Aorta (tissue), 5 donors: ENCODE data around the gene SSH2. TPM values are rescaled to one million over a fixed set of nuclear protein-coding genes. Genes with fewer than 3 reads are reported as not detected.

Source experiments
- ATAC-seq: fragments of 200-7000 bp; cut with Tn5 transposase; one replicate; pipeline ENCODE4 v1.9.1; 2022; ENCODE audit warnings: moderate library complexity; ENCODE audit not compliant: low FRiP score
- DNase-seq, 2 donors: peaks; one replicate each; pipeline ENCODE4 v3.0.0-alpha.2; 2020
- H3K27ac ChIP-seq, 2 donors: one replicate each; pipeline ENCODE4 v1.5.1; 2013; ENCODE audit warnings: low read length in 2 of 2, mild to moderate bottlenecking in 2 of 2, moderate library complexity in 2 of 2, control low read depth in 1 of 2, inconsistent platforms in 1 of 2, low read depth in 1 of 2
- H3K27me3 ChIP-seq, 2 donors: one replicate each; pipeline ENCODE4 v1.6.1; 2013; ENCODE audit warnings: control low read depth in 1 of 2, low read length in 1 of 2, mild to moderate bottlenecking in 1 of 2, moderate library complexity in 1 of 2; ENCODE audit not compliant: insufficient read depth in 2 of 2, control insufficient read depth in 1 of 2
- H3K36me3 ChIP-seq, 2 donors: one replicate each; pipeline ENCODE4 v1.6.1; 2013; ENCODE audit warnings: control low read depth in 1 of 2, low read length in 1 of 2, mild to moderate bottlenecking in 1 of 2; ENCODE audit not compliant: insufficient read depth in 2 of 2, control insufficient read depth in 1 of 2
- H3K4me1 ChIP-seq, 2 donors: one replicate each; pipeline ENCODE4 v1.6.1; 2013; ENCODE audit warnings: low read length in 2 of 2, control low read depth in 1 of 2, mild to moderate bottlenecking in 1 of 2, moderate library complexity in 1 of 2; ENCODE audit not compliant: insufficient read depth in 2 of 2, control insufficient read depth in 1 of 2
- H3K4me3 ChIP-seq, 2 donors: one replicate each; pipeline ENCODE4 v1.5.1; 2013; ENCODE audit warnings: low read length in 2 of 2, control low read depth in 1 of 2, mild to moderate bottlenecking in 1 of 2
- H3K9me3 ChIP-seq: one replicate; pipeline ENCODE4 v1.6.1; 2013; ENCODE audit warnings: mild to moderate bottlenecking, low read length; ENCODE audit not compliant: control insufficient read depth
- WGBS, 2 donors: extraction: QIAGEN DNeasy Blood & Tissue Kit; methylation state at CpG; one replicate each; pipeline ENCODE4 v1.1.7; 2013; 5-methylcytosine and 5-hydroxymethylcytosine counted together
- intact Hi-C, 2 donors: fragments of 100-400 bp; cut with DNase I; formaldehyde crosslinking; loops; one replicate each; pipeline versions ENCODE4 v1.14.2 to v1.15.0; 2022
- polyA plus RNA-seq, 2 donors: library from polyadenylated mRNA; stranded (reverse); fragments of 200-250 nt; gene quantifications; one replicate each; pipeline ENCODE4 v1.2.3, GENCODE V29; 2013
- total RNA-seq, 2 donors: library from RNA; stranded (reverse); fragmentation: NEBNext Ultra II Directional; extraction: Animal tissue kit (Norgen Biotek cat#: 25700); gene quantifications; one replicate each; pipeline ENCODE4 v1.2.1, GENCODE V29; 2021
- donor health status: healthy with polysubstance abuse.
- donor health status: Bipolar disorder and iron deficiency.
- donor health status: DM: no; HTN: no; CAD: no.
- donor health status: DM: no; HTN: no; CAD: no.
- donor health status: DM: yes; HTN: yes; CAD: no.

Gene SSH2
- total and polyA plus RNA-seq, 4 donors = 7.2 to 35.3 (median 30.3) TPM

GRCh38 chr17:29640413-29640812 is 289.6 kb downstream of the SSH2 start:
- no peak for DNase-seq
- Histone ChIP-seq H3K9me3 (no peaks in the 10 kb centered on the region), H3K4me1 (peaks cover 0 to 8% of the 10 kb centered on the region in 2 donors), H3K27me3 (no peaks in the 10 kb centered on the region), H3K27ac (no peak overlapping the region), H3K36me3 (no peaks in the 10 kb centered on the region), H3K4me3 (no peak overlapping the region)
- WGBS, 2 donors = 27% methylated on average over 2 of the region's 2 CpGs
- ATAC-seq = no peak
- intact Hi-C loops = loop anchor here (5.0 to 10.0 kb wide), 2 partner anchors 137 to 294 kb away; partner anchors contain the start of gene SSH2 (in 2 of the 2)

GRCh38 chr17:29633886-29634285 is 296.1 kb downstream of the SSH2 start:
- intact Hi-C loops = no loop called here
- ATAC-seq = no peak
- 93 to 96% methylated on average over 3 of the region's 3 CpGs for WGBS, 2 donors

GRCh38 chr17:29630630-29631193 is 299.3 kb downstream of the SSH2 start:
- H3K36me3 ChIP-seq = peaks cover 0 to 9% of the 10 kb centered on the region in 2 donors
- no peak for ATAC-seq
- no peak for DNase-seq
- intact Hi-C loops = no loop called here
- H3K27me3 ChIP-seq = no peaks in the 10 kb centered on the region
- H3K9me3 ChIP-seq = no peaks in the 10 kb centered on the region
- 87 to 88% methylated on average over 6 of the region's 6 CpGs for WGBS, 2 donors
- no peaks in the 10 kb centered on the region for H3K4me1 ChIP-seq
- no peak overlapping the region for H3K27ac ChIP-seq
- H3K4me3 ChIP-seq = no peak overlapping the region

More at GRCh38 chr17:29633886-29634285, 296.1 kb downstream of the SSH2 start:
- H3K9me3 ChIP-seq = no peaks in the 10 kb centered on the region
- H3K36me3 ChIP-seq = peaks cover 0 to 9% of the 10 kb centered on the region in 2 donors
- DNase-seq = no peak
- no peak overlapping the region for H3K27ac ChIP-seq
- no peaks in the 10 kb centered on the region for H3K27me3 ChIP-seq
- no peaks in the 10 kb centered on the region for H3K4me1 ChIP-seq
- no peak overlapping the region for H3K4me3 ChIP-seq

- Histone ChIP-seq H3K27ac (no peak overlapping the region), H3K4me3 (no peak overlapping the region), H3K36me3 (peaks cover 0 to 9% of the 10 kb centered on the region in 2 donors), H3K9me3 (no peaks in the 10 kb centered on the region), H3K4me1 (no peaks in the 10 kb centered on the region), H3K27me3 (no peaks in the 10 kb centered on the region)
- DNase-seq (no peak), ATAC-seq (no peak)
- intact Hi-C loops = no loop called here
- WGBS, 2 donors = 70% methylated on average over 2 of the region's 2 CpGs
Observed at GRCh38 chr17:29629839-29630238, 300.2 kb downstream of the SSH2 start.

GRCh38 chr17:29628644-29629043 is 301.4 kb downstream of the SSH2 start:
- ATAC-seq = no peak
- intact Hi-C loops = no loop called here

GRCh38 chr17:29627951-29628350 is 302.1 kb downstream of the SSH2 start:
- ATAC-seq = no peak
- Histone ChIP-seq H3K9me3 (no peaks in the 10 kb centered on the region), H3K27ac (no peak overlapping the region), H3K4me3 (no peak overlapping the region), H3K36me3 (peaks cover 0 to 7% of the 10 kb centered on the region in 2 donors), H3K27me3 (no peaks in the 10 kb centered on the region), H3K4me1 (no peaks in the 10 kb centered on the region)
- WGBS, 2 donors = 87 to 100% methylated on average over 1 of the region's 1 CpG
- DNase-seq = no peak
- intact Hi-C loops = no loop called here

More at GRCh38 chr17:29628644-29629043, 301.4 kb downstream of the SSH2 start:
- H3K9me3 ChIP-seq = no peaks in the 10 kb centered on the region
- peaks cover 0 to 7% of the 10 kb centered on the region in 2 donors for H3K36me3 ChIP-seq
- no peaks in the 10 kb centered on the region for H3K4me1 ChIP-seq
- no peak overlapping the region for H3K27ac ChIP-seq
- 78 to 88% methylated on average over 2 of the region's 2 CpGs for WGBS, 2 donors
- no peaks in the 10 kb centered on the region for H3K27me3 ChIP-seq
- H3K4me3 ChIP-seq = no peak overlapping the region
- DNase-seq = no peak

GRCh38 chr17:29625037-29625750 is 304.8 kb downstream of the SSH2 start:
- Histone ChIP-seq H3K27ac (no peak overlapping the region), H3K4me1 (no peaks in the 10 kb centered on the region), H3K36me3 (no peaks in the 10 kb centered on the region), H3K9me3 (no peaks in the 10 kb centered on the region), H3K27me3 (no peaks in the 10 kb centered on the region), H3K4me3 (no peak overlapping the region)
- intact Hi-C loops = no loop called here
- 75 to 76% methylated on average over 8 of the region's 8 CpGs for WGBS, 2 donors
- no peak for DNase-seq
- ATAC-seq = peak; percentile 23

GRCh38 chr17:29624586-29624985 is 305.4 kb downstream of the SSH2 start:
- intact Hi-C loops = loop anchor here in 1 of 2 donors (5.0 kb wide), 2 partner anchors 37 to 153 kb away; partner anchors contain the start of gene GIT1
- no peak overlapping the region for H3K27ac ChIP-seq
- no peak for DNase-seq
- WGBS, 2 donors = 67 to 74% methylated on average over 4 of the region's 4 CpGs
- no peaks in the 10 kb centered on the region for H3K9me3 ChIP-seq
- no peak for ATAC-seq
- H3K27me3 ChIP-seq = no peaks in the 10 kb centered on the region
- H3K4me1 ChIP-seq = no peaks in the 10 kb centered on the region
- no peak overlapping the region for H3K4me3 ChIP-seq
- no peaks in the 10 kb centered on the region for H3K36me3 ChIP-seq

- Histone ChIP-seq H3K9me3 (no peaks in the 10 kb centered on the region), H3K4me3 (no peak overlapping the region), H3K27ac (no peak overlapping the region), H3K27me3 (no peaks in the 10 kb centered on the region), H3K4me1 (no peaks in the 10 kb centered on the region), H3K36me3 (no peaks in the 10 kb centered on the region)
- WGBS, 2 donors = 63 to 71% methylated on average over 4 of the region's 4 CpGs
- intact Hi-C loops = loop anchor here in 1 of 2 donors (5.0 kb wide), 2 partner anchors 36 to 154 kb away; partner anchors contain the start of gene GIT1
- no peak for DNase-seq
- no peak for ATAC-seq
Observed at GRCh38 chr17:29623283-29623647, 306.8 kb downstream of the SSH2 start.
